Stimulated activated naive CD8-positive, alpha-beta T cell treated with anti-CD3 and anti-CD28 coated beads, Interleukin-15, amount 100 ng/mL, for 72 hours (primary cell): ENCODE measurements around the gene USP10.

Source experiments
- ATAC-seq: fragments of 150-1000 bp; cut with Tn5 transposase; 2 replicates; pipeline ENCODE4 v1.10.0; 2021; ENCODE audit warnings: mild to moderate bottlenecking, moderate library complexity
- DNase-seq, 2 donors: peaks; one replicate each; pipeline ENCODE4 v3.0.0; 2021 to 2022
- H3K27ac Mint-ChIP-seq, 2 donors: one replicate each; pipeline ENCODE4 v1.8.0; 2022; ENCODE audit warnings: mild to moderate bottlenecking in 2 of 2, mixed read lengths in 2 of 2, moderate library complexity in 2 of 2
- H3K27me3 Mint-ChIP-seq: one replicate; pipeline ENCODE4 v1.8.0; 2022; ENCODE audit warnings: mixed read lengths
- H3K4me1 Mint-ChIP-seq: one replicate; pipeline ENCODE4 v1.8.0; 2022; ENCODE audit warnings: mild to moderate bottlenecking, mixed read lengths
- H3K4me3 Mint-ChIP-seq, 2 donors: one replicate each; pipeline ENCODE4 v1.8.0; 2022; ENCODE audit warnings: mild to moderate bottlenecking in 2 of 2, mixed read lengths in 2 of 2, moderate library complexity in 1 of 2
- H3K9me3 Mint-ChIP-seq, 2 donors: one replicate each; pipeline ENCODE4 v1.8.0; 2022; ENCODE audit warnings: mixed read lengths in 2 of 2

The USP10 gene

GRCh38 chr16:84709609-84710008 is 9.8 kb downstream of the USP10 start:
- Mint-ChIP-seq H3K4me3 (no peak overlapping the region), H3K27me3 (no peaks in the 10 kb centered on the region), H3K27ac (no peak overlapping the region), H3K4me1 (peaks cover 82% of the 10 kb centered on the region), H3K9me3 (no peaks in the 10 kb centered on the region)
- ATAC-seq (no peak), DNase-seq (no peak)

GRCh38 chr16:84710686-84711085 is 10.9 kb downstream of the USP10 start:
- H3K27ac Mint-ChIP-seq, result no peak overlapping the region
- DNase-seq (no peak), ATAC-seq (no peak)
- no peaks in the 10 kb centered on the region for H3K27me3 Mint-ChIP-seq
- H3K4me3 Mint-ChIP-seq, result no peak overlapping the region
- H3K9me3 Mint-ChIP-seq, result no peaks in the 10 kb centered on the region
- H3K4me1 Mint-ChIP-seq, result peaks cover 79% of the 10 kb centered on the region

GRCh38 chr16:84712138-84712671 is 12.4 kb downstream of the USP10 start:
- DNase-seq (no peak), ATAC-seq (no peak)
- H3K4me3 Mint-ChIP-seq, result no peak overlapping the region
- peak overlapping the region in 1 of 2 donors; percentile 77 for H3K27ac Mint-ChIP-seq
- H3K4me1 Mint-ChIP-seq, result peaks cover 87% of the 10 kb centered on the region
- H3K27me3 Mint-ChIP-seq, result no peaks in the 10 kb centered on the region
- H3K9me3 Mint-ChIP-seq, result no peaks in the 10 kb centered on the region

GRCh38 chr16:84712801-84713775 is 13.3 kb downstream of the USP10 start:
- Mint-ChIP-seq H3K4me1 (peaks cover 82% of the 10 kb centered on the region), H3K4me3 (no peak overlapping the region), H3K27me3 (no peaks in the 10 kb centered on the region), H3K9me3 (no peaks in the 10 kb centered on the region), H3K27ac (peak overlapping the region in 1 of 2 donors; percentile 5)
- ATAC-seq (no peak), DNase-seq (no peak)

- no peak overlapping the region for H3K4me3 Mint-ChIP-seq
- H3K27ac Mint-ChIP-seq, result peak overlapping the region in 1 of 2 donors; percentile 5
- H3K9me3 Mint-ChIP-seq, result no peaks in the 10 kb centered on the region
- ATAC-seq, result no peak
- no peak for DNase-seq
- H3K27me3 Mint-ChIP-seq, result no peaks in the 10 kb centered on the region
- peaks cover 75% of the 10 kb centered on the region for H3K4me1 Mint-ChIP-seq
These were observed 14.2 kb downstream of the USP10 start for GRCh38 chr16:84714028-84714427.

- DNase-seq (no peak), ATAC-seq (no peak)
- peaks cover 76% of the 10 kb centered on the region for H3K4me1 Mint-ChIP-seq
- no peaks in the 10 kb centered on the region for H3K9me3 Mint-ChIP-seq
- no peaks in the 10 kb centered on the region for H3K27me3 Mint-ChIP-seq
- H3K27ac Mint-ChIP-seq, result no peak overlapping the region
- no peak overlapping the region for H3K4me3 Mint-ChIP-seq
These were observed 15.6 kb downstream of the USP10 start for GRCh38 chr16:84715424-84715823.

GRCh38 chr16:84715854-84716253 is 16.1 kb downstream of the USP10 start:
- Mint-ChIP-seq H3K27me3 (no peaks in the 10 kb centered on the region), H3K27ac (no peak overlapping the region), H3K9me3 (no peaks in the 10 kb centered on the region), H3K4me3 (no peak overlapping the region), H3K4me1 (peaks cover 73% of the 10 kb centered on the region)
- DNase-seq (no peak), ATAC-seq (no peak)

GRCh38 chr16:84716740-84717139 is 16.9 kb downstream of the USP10 start:
- no peak for ATAC-seq
- no peaks in the 10 kb centered on the region for H3K27me3 Mint-ChIP-seq
- no peak overlapping the region for H3K27ac Mint-ChIP-seq
- peaks cover 75% of the 10 kb centered on the region for H3K4me1 Mint-ChIP-seq
- H3K4me3 Mint-ChIP-seq, result no peak overlapping the region
- no peak for DNase-seq
- no peaks in the 10 kb centered on the region for H3K9me3 Mint-ChIP-seq

GRCh38 chr16:84717484-84717883 is 17.7 kb downstream of the USP10 start:
- ATAC-seq, result no peak
- Mint-ChIP-seq H3K4me3 (no peak overlapping the region), H3K4me1 (peaks cover 75% of the 10 kb centered on the region), H3K9me3 (no peaks in the 10 kb centered on the region), H3K27me3 (no peaks in the 10 kb centered on the region), H3K27ac (no peak overlapping the region)
- DNase-seq, result no peak

- ATAC-seq, result no peak
- Mint-ChIP-seq H3K27ac (no peak overlapping the region), H3K4me3 (no peak overlapping the region), H3K4me1 (peaks cover 77% of the 10 kb centered on the region), H3K27me3 (no peaks in the 10 kb centered on the region), H3K9me3 (no peaks in the 10 kb centered on the region)
- DNase-seq, result no peak
These were observed 20.4 kb downstream of the USP10 start for GRCh38 chr16:84720177-84720579.

GRCh38 chr16:84722068-84722467 is 22.3 kb downstream of the USP10 start:
- Mint-ChIP-seq H3K27ac (no peak overlapping the region), H3K4me3 (no peak overlapping the region), H3K4me1 (peaks cover 82% of the 10 kb centered on the region), H3K9me3 (no peaks in the 10 kb centered on the region), H3K27me3 (no peaks in the 10 kb centered on the region)
- no peak for ATAC-seq
- no peak for DNase-seq

GRCh38 chr16:84723906-84724305 is 24.1 kb downstream of the USP10 start:
- Mint-ChIP-seq H3K4me1 (peaks cover 91% of the 10 kb centered on the region), H3K9me3 (no peaks in the 10 kb centered on the region), H3K4me3 (no peak overlapping the region), H3K27ac (peak overlapping the region in 1 of 2 donors; percentile 31), H3K27me3 (no peaks in the 10 kb centered on the region)
- ATAC-seq (no peak), DNase-seq (no peak)

- Mint-ChIP-seq H3K27me3 (no peaks in the 10 kb centered on the region), H3K27ac (peak overlapping the region in 1 of 2 donors; percentile 66), H3K4me3 (peak overlapping the region; percentile 47 to 55), H3K4me1 (peaks cover 93% of the 10 kb centered on the region), H3K9me3 (no peaks in the 10 kb centered on the region)
- ATAC-seq (peak; percentile 79), DNase-seq (no peak)
These were observed 25.0 kb downstream of the USP10 start for GRCh38 chr16:84724606-84725309.

GRCh38 chr16:84725481-84726078 is 25.8 kb downstream of the USP10 start:
- ATAC-seq (no peak), DNase-seq (no peak)
- no peaks in the 10 kb centered on the region for H3K27me3 Mint-ChIP-seq
- H3K9me3 Mint-ChIP-seq, result no peaks in the 10 kb centered on the region
- H3K27ac Mint-ChIP-seq, result no peak overlapping the region
- peak overlapping the region in 1 of 2 donors; percentile 69 for H3K4me3 Mint-ChIP-seq
- H3K4me1 Mint-ChIP-seq, result peaks cover 94% of the 10 kb centered on the region

GRCh38 chr16:84726079-84726668 is 26.4 kb downstream of the USP10 start:
- DNase-seq (peak; percentile 59 to 71), ATAC-seq (peak; percentile 66)
- Mint-ChIP-seq H3K27me3 (no peaks in the 10 kb centered on the region), H3K27ac (no peak overlapping the region), H3K9me3 (no peaks in the 10 kb centered on the region), H3K4me3 (peak overlapping the region; percentile 61 to 69), H3K4me1 (peaks cover 96% of the 10 kb centered on the region)
